Stomach smooth muscle (tissue), 2 donors: ENCODE data around the gene STON2.

Experiments used
- H3K27ac ChIP-seq: one replicate; pipeline ENCODE4 v1.7.0; 2013; ENCODE audit warnings: mild to moderate bottlenecking, low read length, inconsistent platforms
- H3K27me3 ChIP-seq, 2 donors: one replicate each; pipeline ENCODE4 v1.7.0; 2013; ENCODE audit warnings: low read length in 2 of 2; ENCODE audit not compliant: insufficient read depth in 2 of 2, control insufficient read depth in 1 of 2
- H3K36me3 ChIP-seq, 2 donors: one replicate each; pipeline ENCODE4 v1.7.0; 2013; ENCODE audit warnings: low read length in 2 of 2; ENCODE audit not compliant: control insufficient read depth in 2 of 2, insufficient read depth in 2 of 2
- H3K4me1 ChIP-seq: one replicate; pipeline ENCODE4 v1.7.0; 2013; ENCODE audit warnings: low read length; ENCODE audit not compliant: control insufficient read depth, insufficient read depth
- H3K4me3 ChIP-seq, 2 donors: one replicate each; pipeline ENCODE4 v1.7.0; 2013; ENCODE audit warnings: low read length in 2 of 2
- H3K9ac ChIP-seq, 2 donors: one replicate each; pipeline ENCODE4 v1.7.0; 2013; ENCODE audit warnings: low read length in 2 of 2, mild to moderate bottlenecking in 1 of 2
- H3K9me3 ChIP-seq, 2 donors: one replicate each; pipeline ENCODE4 v1.7.0; 2013; ENCODE audit warnings: low read length in 2 of 2; ENCODE audit not compliant: control insufficient read depth in 2 of 2
- donor health status: healthy.
- donor health status: Pancreatic carcinoma.

Gene STON2, protein sequence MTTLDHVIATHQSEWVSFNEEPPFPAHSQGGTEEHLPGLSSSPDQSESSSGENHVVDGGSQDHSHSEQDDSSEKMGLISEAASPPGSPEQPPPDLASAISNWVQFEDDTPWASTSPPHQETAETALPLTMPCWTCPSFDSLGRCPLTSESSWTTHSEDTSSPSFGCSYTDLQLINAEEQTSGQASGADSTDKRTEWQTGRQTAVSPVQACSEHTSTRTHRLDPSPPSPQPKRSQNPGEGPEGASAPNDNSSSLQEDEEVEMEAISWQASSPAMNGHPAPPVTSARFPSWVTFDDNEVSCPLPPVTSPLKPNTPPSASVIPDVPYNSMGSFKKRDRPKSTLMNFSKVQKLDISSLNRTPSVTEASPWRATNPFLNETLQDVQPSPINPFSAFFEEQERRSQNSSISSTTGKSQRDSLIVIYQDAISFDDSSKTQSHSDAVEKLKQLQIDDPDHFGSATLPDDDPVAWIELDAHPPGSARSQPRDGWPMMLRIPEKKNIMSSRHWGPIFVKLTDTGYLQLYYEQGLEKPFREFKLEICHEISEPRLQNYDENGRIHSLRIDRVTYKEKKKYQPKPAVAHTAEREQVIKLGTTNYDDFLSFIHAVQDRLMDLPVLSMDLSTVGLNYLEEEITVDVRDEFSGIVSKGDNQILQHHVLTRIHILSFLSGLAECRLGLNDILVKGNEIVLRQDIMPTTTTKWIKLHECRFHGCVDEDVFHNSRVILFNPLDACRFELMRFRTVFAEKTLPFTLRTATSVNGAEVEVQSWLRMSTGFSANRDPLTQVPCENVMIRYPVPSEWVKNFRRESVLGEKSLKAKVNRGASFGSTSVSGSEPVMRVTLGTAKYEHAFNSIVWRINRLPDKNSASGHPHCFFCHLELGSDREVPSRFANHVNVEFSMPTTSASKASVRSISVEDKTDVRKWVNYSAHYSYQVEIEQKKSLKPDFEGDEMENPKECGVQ

DNA sequence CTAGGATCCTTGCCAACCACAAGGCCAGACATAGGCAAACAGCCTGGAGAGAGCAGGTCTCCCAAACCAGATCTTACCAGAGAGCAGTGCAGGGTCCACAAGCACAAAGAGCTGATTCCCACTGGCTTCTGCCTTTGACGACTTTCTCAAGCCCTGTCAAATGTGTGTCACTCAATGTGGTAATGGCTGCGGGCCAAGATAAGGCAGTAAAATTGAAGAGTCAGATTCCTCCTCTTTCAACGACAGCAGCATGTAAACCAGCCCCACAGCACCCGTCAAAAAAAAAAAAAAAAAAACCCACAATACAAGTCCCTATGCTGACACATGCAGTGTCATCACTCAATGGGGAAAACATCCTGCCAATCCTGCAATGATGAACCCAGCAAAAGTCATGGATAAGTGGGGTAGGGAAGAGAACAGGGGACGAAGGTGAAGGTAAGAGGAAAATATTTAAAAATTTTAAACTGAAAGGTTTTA is at the start of gene STON2:
Gene STON2, minus strand, starts transcription at position 123 of the 477 bp plus-strand sequence. CDS start 1,942 bp downstream, outside the sequence.
- Histone ChIP-seq H3K4me1 (no peaks in the 10 kb centered on the region), H3K27ac (no peak within 1 kb of the TSS), H3K4me3 (no peak within 1 kb of the TSS), H3K9ac (no peak within 1 kb of the TSS), H3K9me3 (no peaks in the 10 kb centered on the region), H3K36me3 (no peaks in the 10 kb centered on the region), H3K27me3 (no peaks in the 10 kb centered on the region)

DNA sequence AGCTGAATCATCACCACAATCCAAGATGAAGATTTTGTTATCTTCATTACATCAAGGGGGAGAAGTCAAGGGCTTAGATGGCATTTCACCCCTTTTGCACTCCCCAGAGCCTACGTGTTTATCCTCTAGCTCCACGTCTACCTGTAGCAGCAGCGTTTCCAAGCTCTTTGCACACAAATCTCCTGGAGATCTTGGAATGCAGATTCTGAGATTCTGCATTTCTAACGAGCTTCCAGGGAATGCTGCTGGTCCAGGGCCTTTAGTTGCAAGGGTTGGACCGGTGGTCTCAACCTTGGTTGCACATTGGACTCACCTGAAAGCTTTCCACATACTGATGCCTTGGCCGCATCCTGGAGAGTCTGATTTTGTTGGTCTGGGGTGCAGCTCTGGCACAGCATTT is 49.5 kb upstream of the STON2 start:
- Histone ChIP-seq H3K4me1 (peaks cover 13% of the 10 kb centered on the region), H3K4me3 (no peak overlapping the region), H3K36me3 (no peaks in the 10 kb centered on the region), H3K9me3 (no peaks in the 10 kb centered on the region), H3K27ac (no peak overlapping the region), H3K9ac (no peak overlapping the region), H3K27me3 (peaks cover 6 to 10% of the 10 kb centered on the region in 2 donors)

DNA sequence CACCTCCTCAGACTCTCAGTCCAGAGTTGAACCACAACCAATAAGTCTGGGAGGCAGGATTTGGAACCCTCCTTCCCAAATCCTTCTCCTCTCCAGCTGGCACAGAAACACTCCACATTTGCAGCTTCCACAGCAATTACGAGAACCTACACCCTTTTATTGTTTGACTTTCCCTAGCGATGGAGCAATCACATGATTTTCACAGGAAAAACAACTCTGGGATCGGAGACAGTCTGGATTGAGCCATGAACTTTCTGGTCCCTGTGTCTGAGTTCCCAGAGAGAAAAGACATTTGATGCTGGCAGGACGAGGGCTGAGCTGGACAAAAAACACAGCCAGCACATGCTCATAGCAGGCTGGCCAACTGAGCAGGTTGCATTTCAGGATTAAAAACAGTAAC is 49.0 kb upstream of the STON2 start:
- H3K36me3 ChIP-seq: no peaks in the 10 kb centered on the region
- H3K4me3 ChIP-seq: peak overlapping the region in 1 of 2 donors; percentile 22
- H3K9me3 ChIP-seq: no peaks in the 10 kb centered on the region
- no peak overlapping the region for H3K27ac ChIP-seq
- no peak overlapping the region for H3K9ac ChIP-seq
- H3K27me3 ChIP-seq: peaks cover 6 to 10% of the 10 kb centered on the region in 2 donors
- peaks cover 13% of the 10 kb centered on the region for H3K4me1 ChIP-seq

DNA sequence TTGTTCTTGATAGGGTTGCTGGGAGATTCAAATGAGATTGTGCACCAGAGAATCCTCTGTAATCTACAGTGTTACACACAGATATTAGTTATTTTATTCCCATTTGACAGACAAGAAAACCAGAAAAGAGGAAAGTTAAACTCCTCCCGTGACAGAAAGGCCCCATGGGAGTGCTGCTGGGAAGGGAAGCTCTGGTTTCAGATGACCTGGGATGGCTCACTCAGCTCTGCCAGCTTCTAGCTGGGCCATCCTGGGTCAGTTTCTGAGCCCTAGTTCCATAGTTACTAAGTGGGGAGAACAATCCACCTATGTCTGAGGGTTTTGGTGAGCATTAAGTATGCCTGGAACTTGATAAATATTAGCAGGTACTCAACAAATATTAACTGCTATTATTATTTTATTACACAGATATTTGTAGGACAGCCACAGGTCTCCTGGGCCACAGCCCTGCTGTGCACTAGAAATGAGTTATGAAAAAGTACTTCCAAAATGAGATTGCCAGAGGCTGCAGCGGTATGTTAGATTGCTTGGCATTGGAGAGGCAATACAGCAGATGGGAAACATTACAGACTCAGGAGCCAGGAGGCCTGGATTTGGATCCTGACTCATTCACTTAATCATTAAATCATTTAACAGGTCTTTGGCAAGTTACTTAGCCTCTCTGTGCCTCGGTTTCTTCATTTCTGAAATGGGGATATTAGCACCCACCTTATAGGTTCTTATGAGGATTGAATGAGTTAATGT is 47.1 kb upstream of the STON2 start:
- no peaks in the 10 kb centered on the region for H3K9me3 ChIP-seq
- H3K9ac ChIP-seq: no peak overlapping the region
- H3K4me3 ChIP-seq: no peak overlapping the region
- H3K27me3 ChIP-seq: peaks cover 6 to 12% of the 10 kb centered on the region in 2 donors
- no peaks in the 10 kb centered on the region for H3K36me3 ChIP-seq
- no peak overlapping the region for H3K27ac ChIP-seq
- peaks cover 8% of the 10 kb centered on the region for H3K4me1 ChIP-seq

DNA sequence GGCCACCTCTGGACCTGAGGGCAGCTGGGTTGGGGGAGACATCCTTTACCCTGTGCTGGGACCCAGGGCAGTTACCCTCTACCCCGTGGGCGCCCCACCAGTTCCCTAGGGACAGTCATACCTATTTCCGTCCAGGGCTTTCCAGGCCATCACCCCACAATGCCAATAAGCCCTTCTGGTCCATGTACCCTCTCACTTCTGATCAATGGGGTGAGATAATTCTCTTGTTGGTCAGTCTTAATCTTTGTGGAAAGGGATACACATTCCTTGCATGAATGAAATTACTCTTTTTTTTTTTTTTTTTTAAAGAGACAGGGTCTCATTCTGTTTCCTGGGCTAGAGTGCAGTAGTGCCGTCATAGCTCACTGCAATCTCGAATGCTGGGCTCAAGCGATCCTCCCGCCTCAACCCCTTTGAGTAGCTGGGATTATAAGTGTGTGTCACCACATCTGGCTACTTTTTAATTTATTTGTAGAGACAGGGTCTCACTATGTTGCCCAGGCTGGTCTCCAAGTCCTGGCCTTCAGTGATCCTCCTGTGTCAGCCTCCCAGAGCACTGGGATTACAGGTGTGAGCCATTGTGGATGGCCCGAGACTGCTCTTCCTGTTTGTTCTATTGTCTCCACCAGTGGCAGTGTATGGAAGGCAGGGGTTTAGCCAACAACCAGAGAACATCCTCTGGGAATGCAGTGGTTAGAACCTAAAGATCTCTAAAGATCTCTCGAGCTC is 46.3 kb upstream of the STON2 start:
- Histone ChIP-seq H3K9me3 (no peaks in the 10 kb centered on the region), H3K4me3 (no peak overlapping the region), H3K27me3 (peaks cover 6 to 12% of the 10 kb centered on the region in 2 donors), H3K4me1 (peaks cover 8% of the 10 kb centered on the region), H3K27ac (no peak overlapping the region), H3K9ac (no peak overlapping the region), H3K36me3 (no peaks in the 10 kb centered on the region)

DNA sequence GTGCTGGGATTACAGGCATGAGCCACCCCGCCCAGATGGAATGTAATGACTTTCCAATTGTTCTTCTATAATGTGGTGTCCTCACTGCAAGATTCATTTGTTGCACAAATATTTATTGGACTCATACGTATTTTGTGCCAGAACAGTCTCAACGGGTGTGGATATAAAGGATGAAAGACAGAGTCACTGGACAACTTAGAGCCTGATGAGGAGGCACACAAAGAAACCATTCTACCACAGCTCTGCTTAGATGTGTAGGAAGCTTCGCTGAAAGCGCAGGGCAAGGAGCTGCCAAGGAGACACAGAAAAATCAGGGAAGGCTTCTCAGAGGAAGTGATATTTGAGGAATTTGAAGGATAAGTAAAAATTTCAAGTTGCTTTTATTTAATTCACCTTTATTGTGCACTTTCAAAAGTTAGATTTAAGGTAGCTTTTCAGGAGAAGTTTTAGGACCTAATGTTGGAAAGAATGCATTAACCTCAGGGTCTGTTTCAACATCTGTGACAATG is 41.6 kb upstream of the STON2 start:
- H3K9ac ChIP-seq: no peak overlapping the region
- peaks cover 5% of the 10 kb centered on the region for H3K4me1 ChIP-seq
- no peak overlapping the region for H3K27ac ChIP-seq
- H3K27me3 ChIP-seq: peaks cover 12 to 13% of the 10 kb centered on the region in 2 donors
- no peaks in the 10 kb centered on the region for H3K36me3 ChIP-seq
- no peaks in the 10 kb centered on the region for H3K9me3 ChIP-seq
- no peak overlapping the region for H3K4me3 ChIP-seq

DNA sequence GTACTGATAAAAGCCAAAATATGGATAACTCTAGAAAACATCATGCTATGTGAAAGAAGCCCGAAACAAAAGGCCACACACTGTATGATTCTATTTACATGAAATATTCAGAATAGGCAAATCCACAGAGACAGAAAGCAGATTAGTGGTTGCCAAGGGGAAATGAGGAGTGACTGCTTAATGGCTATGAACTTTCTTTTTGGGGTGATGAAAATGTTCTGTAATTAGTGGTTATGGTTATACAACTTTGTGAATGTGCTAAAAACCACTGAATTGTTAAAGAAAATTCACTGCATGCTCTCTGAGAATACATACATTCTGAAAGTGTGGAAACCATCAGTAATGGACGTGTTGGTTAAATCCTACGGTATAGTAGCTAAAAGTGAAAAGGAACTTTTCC is 39.9 kb upstream of the STON2 start:
- H3K9ac ChIP-seq: no peak overlapping the region
- peaks cover 18 to 23% of the 10 kb centered on the region in 2 donors for H3K27me3 ChIP-seq
- H3K36me3 ChIP-seq: no peaks in the 10 kb centered on the region

DNA sequence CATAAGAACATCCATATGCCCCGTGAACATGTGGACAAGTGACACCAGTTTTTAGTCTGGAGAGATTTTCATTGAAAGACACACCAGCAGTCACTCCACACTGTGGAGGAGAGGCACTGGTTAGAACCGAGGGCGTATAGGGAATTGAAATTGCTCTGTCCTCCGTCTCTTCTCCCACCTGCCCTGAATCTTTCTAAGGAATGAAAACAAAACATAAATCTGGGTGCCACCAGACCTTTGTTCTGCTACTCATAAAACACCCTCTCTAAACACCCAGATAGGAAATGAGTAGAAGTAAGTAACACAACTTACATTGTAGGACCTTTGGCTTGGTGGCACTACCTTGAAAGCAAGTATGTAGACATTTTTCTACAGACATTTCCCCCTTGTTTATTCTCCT is 37.1 kb upstream of the STON2 start:
- Histone ChIP-seq H3K36me3 (no peaks in the 10 kb centered on the region), H3K9ac (no peak overlapping the region), H3K27me3 (peaks cover 23 to 27% of the 10 kb centered on the region in 2 donors), H3K27ac (no peak overlapping the region), H3K4me1 (peaks cover 14% of the 10 kb centered on the region), H3K4me3 (no peak overlapping the region), H3K9me3 (no peaks in the 10 kb centered on the region)

More for the DNA sequence above, 39.9 kb upstream of the STON2 start:
- Histone ChIP-seq H3K4me1 (peaks cover 14% of the 10 kb centered on the region), H3K4me3 (no peak overlapping the region), H3K9me3 (no peaks in the 10 kb centered on the region), H3K27ac (no peak overlapping the region)

DNA sequence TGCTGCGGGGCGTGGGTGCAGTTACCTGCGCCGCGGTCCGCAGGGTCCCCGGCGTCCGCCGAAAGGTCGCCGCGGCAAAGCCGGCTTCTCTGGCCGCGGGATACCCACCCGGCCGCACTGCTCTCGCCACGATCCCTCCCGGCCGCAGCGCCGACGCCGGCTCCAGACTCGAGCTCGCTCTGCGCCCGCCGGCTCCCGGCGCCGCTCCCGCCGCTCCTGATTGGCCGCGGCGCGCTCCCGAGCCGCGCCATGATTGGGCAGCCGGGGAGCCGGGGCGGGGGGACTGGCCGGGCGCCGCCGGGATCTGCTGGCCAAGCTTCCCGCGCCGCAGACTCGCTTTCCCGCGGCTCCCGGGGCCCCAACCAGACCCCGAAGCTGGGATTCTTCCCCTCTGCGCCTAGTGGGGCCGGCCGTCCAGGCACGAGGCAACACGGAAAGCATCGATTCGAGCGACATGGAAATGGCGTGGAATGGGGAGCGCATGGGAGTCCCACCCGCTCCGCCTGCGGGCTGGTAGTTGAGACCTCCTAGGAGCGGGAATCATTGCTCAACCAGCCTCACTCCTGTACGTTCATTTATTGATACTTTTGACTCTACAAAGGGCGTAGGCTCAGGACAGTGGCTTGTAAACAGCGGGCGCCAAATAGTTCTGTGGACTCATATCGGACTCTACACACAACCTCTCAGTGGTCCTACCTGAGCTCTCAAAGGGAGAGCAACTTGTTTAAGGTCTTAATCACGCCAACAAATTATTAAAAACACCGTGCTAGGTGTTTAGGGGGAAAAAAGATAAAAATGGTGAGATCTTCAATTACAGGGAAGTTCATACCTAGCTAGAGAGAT is 36.4 kb upstream of the STON2 start:
- H3K4me1 ChIP-seq: peaks cover 14% of the 10 kb centered on the region
- no peaks in the 10 kb centered on the region for H3K9me3 ChIP-seq
- H3K27ac ChIP-seq: no peak overlapping the region
- no peaks in the 10 kb centered on the region for H3K36me3 ChIP-seq
- peak overlapping the region; percentile 68 to 78 for H3K4me3 ChIP-seq
- H3K27me3 ChIP-seq: peaks cover 23 to 27% of the 10 kb centered on the region in 2 donors
- H3K9ac ChIP-seq: peak overlapping the region in 1 of 2 donors; percentile 36
